Mammary microvascular endothelial cell (primary cell): ENCODE data around the gene SCAF1. TPM values are rescaled to one million over a fixed set of nuclear protein-coding genes. Genes with fewer than 3 reads are reported as not detected.

Experiments
- total RNA-seq: library from RNA; depleted of rRNA; stranded (reverse); fragments of >200 nt; gene quantifications from 2 replicates; pipeline ENCODE4 v1.2.3, GENCODE V29; 2015

SCAF1 gene, protein sequence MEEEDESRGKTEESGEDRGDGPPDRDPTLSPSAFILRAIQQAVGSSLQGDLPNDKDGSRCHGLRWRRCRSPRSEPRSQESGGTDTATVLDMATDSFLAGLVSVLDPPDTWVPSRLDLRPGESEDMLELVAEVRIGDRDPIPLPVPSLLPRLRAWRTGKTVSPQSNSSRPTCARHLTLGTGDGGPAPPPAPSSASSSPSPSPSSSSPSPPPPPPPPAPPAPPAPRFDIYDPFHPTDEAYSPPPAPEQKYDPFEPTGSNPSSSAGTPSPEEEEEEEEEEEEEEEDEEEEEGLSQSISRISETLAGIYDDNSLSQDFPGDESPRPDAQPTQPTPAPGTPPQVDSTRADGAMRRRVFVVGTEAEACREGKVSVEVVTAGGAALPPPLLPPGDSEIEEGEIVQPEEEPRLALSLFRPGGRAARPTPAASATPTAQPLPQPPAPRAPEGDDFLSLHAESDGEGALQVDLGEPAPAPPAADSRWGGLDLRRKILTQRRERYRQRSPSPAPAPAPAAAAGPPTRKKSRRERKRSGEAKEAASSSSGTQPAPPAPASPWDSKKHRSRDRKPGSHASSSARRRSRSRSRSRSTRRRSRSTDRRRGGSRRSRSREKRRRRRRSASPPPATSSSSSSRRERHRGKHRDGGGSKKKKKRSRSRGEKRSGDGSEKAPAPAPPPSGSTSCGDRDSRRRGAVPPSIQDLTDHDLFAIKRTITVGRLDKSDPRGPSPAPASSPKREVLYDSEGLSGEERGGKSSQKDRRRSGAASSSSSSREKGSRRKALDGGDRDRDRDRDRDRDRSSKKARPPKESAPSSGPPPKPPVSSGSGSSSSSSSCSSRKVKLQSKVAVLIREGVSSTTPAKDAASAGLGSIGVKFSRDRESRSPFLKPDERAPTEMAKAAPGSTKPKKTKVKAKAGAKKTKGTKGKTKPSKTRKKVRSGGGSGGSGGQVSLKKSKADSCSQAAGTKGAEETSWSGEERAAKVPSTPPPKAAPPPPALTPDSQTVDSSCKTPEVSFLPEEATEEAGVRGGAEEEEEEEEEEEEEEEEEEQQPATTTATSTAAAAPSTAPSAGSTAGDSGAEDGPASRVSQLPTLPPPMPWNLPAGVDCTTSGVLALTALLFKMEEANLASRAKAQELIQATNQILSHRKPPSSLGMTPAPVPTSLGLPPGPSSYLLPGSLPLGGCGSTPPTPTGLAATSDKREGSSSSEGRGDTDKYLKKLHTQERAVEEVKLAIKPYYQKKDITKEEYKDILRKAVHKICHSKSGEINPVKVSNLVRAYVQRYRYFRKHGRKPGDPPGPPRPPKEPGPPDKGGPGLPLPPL
- total RNA-seq = 33.2 and 36.7 TPM in 2 replicates

GRCh38 chr19:49641688-49642491 is at the start of gene SCAF1:
Gene SCAF1, plus strand, starts transcription at chr19:49642209. Its CDS starts 2,818 bp downstream, at chr19:49645027.

GRCh38 chr19:49640113-49640898 is 1.7 kb upstream of the SCAF1 start, which contains the start of gene RRAS:
Gene RRAS, minus strand, starts transcription at chr19:49640143. Its CDS starts 45 bp downstream, at chr19:49640098.

DNA sequence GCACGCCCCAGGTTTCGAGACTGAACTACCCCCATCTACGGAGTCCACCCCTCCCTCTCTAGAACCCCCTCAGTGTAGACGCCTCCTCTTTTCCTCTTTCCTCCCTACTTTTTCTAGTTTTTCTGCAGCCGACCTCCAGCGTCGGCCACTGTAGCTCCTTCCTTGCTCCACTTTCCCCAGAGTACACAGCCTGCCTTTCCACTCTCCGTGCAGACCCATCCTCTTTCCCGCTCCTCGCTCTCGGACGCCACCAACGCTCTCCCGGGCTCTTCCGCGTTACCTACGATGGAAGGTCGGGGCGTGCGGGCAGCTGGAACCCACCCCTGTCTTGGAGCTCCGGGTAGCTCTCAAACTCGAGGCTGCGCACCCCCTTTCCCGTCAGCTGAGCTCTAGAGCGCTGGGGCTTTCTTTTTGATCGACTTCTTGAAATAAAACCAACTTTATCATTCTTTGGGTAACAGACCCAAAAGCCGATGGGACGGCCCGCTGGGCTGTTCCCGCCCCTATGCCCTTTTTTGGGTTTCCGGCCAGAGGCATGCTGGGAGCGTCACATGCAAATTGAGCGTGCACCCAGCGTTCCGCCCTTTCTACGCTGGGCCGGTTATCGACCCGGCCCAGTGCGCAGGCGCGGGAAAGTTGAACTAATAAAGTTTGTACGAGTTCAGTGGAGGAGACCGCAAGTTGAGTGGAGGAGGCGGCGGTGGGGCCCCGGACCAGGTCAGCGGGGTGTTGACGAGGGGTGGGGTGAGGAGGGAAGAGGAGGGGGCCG is 23.5 kb downstream of the SCAF1 start, which contains the start of the genes BCL2L12 and IRF3:
TSS of gene BCL2L12 (plus strand) at position 583 of the 769 bp plus-strand sequence. CDS start 760 bp downstream, outside the sequence.
TSS of gene IRF3 (minus strand) at position 507 of the 769 bp plus-strand sequence. CDS start 1,019 bp downstream, outside the sequence.

GRCh38 chr19:49677231-49677900 is 35.4 kb downstream of the SCAF1 start, which contains the start of gene PRMT1:
Gene PRMT1, plus strand, starts transcription at chr19:49677271. Its CDS starts 10 bp downstream, at chr19:49677281.

DNA sequence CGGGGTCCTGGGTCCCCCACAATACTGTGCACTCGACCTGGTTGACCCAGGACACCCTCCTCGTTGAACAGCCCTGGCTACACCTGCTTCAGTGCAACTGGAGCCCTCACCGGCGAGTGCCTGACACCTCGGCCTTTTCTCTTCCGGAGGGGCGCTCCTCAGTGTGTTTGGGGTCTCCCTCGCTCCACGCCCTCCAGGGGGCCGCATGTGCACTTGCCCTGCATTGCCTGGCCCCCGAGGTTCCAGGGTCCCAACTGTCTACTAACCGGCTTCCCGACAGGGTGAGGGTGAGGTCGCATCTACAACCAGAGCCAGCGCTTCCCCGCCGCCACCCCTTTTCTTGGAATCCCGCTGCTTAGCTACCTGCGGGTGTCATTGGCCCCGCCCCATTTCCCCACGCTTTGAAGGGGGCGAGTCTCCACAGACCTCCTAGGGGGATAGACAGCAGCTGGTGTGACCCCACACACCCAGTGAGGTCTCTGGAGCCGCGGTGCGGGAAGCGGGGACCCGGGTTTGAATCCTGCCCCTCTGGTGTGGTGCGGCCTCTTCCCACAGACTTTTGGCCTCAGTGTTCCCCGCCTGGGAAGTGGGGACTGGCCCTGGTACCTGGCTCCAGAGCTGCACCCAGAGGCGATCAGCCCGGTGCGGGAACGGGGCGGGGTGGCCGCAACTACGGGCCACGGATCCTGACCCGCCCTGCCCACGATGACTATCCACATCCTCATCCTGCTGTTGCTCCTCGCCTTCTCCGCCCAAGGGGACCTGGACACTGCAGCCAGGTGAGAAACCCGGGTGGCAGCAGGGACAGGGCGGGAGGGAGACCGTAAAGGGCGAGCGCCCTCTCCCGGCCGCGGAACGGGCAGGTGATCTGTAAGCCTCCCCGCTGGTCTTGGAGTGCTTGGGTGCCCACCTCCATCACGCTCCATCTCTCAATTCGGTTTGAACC is 47.4 kb downstream of the SCAF1 start, which contains the start of gene ADM5:
TSS of gene ADM5 (plus strand) at position 462 of the 946 bp plus-strand sequence. CDS start at position 706, 244 bp downstream.

DNA sequence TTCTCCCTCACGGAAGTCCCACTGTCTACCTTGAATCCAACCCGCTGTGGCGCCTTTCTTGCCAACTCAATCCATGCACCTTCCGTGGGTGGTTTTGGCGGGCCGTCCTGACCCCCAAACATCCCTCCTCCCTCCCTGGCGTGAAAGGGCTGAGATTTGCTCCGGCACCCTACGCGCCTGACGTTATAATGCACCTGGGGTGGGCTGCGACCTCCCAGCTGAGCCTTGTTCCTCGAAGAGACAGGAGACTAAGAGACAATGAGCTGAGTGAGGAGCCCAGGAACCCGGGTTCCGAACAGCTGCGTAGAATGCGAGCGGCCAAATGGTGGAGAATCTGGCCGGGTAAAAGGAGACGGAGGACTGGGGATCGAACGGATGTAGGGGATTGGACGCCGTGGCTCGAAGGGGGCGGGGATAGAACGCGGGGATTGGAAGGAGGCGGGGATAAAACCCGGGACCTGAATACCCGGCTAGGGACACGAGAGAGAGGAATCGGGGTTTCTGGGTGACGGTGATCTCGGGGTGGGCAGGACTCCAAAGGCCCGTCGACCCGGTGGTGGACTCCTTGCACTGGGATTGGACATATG is 48.7 kb downstream of the SCAF1 start, which contains the start of gene CPT1C:
TSS of gene CPT1C (plus strand) at position 461 of the 587 bp plus-strand sequence. CDS start 1,137 bp downstream, outside the sequence.

Other genes with a start within 250 kb of the SCAF1 start
- gene PTH2, start 218.8 kb upstream of the SCAF1 start, total RNA-seq = not detected in 2 replicates
- gene GFY, start 216.8 kb upstream of the SCAF1 start, total RNA-seq = not detected in 2 replicates
- under 0.01 and 0.05 TPM in 2 replicates for gene SLC17A7, start 200.7 kb upstream of the SCAF1 start, total RNA-seq
- 82.1 and 96.8 TPM in 2 replicates for gene PIH1D1, start 190.4 kb upstream of the SCAF1 start, total RNA-seq
- gene ALDH16A1, start 189.0 kb upstream of the SCAF1 start, total RNA-seq = 51.6 and 62.2 TPM in 2 replicates
- 6.1 and 7.9 TPM in 2 replicates for gene FLT3LG, start 168.0 kb upstream of the SCAF1 start, total RNA-seq
- gene RPL13A, start 154.6 kb upstream of the SCAF1 start, total RNA-seq = 1,790 and 1,858 TPM in 2 replicates
- 3,468 and 3,616 TPM in 2 replicates for gene RPS11, start 145.8 kb upstream of the SCAF1 start, total RNA-seq
- 60.6 and 63.8 TPM in 2 replicates for gene FCGRT, start 129.5 kb upstream of the SCAF1 start, total RNA-seq
- gene RCN3, start 114.2 kb upstream of the SCAF1 start, total RNA-seq = 26.5 and 34.0 TPM in 2 replicates
- 104 and 111 TPM in 2 replicates for gene NOSIP, start 61.7 kb upstream of the SCAF1 start, total RNA-seq
- 1.1 and 3.3 TPM in 2 replicates for gene PRRG2, start 60.9 kb upstream of the SCAF1 start, total RNA-seq
- gene PRR12, start 51.0 kb upstream of the SCAF1 start, total RNA-seq = 6.5 and 8.2 TPM in 2 replicates
- 79.1 and 97.7 TPM in 2 replicates for gene RRAS, start 2.1 kb upstream of the SCAF1 start, total RNA-seq
- 46.5 and 55.2 TPM in 2 replicates for gene IRF3, start 23.6 kb downstream of the SCAF1 start, total RNA-seq
- gene BCL2L12, start 23.7 kb downstream of the SCAF1 start, total RNA-seq = 33.2 TPM in 2 replicates
- gene PRMT1, start 35.1 kb downstream of the SCAF1 start, total RNA-seq = 329 and 369 TPM in 2 replicates
- gene ADM5, start 47.4 kb downstream of the SCAF1 start, total RNA-seq = 0.33 and 0.49 TPM in 2 replicates
- 11.9 and 12.3 TPM in 2 replicates for gene CPT1C, start 48.9 kb downstream of the SCAF1 start, total RNA-seq
- gene TSKS, start 121.1 kb downstream of the SCAF1 start, total RNA-seq = 1.5 TPM in 1 of 2 replicates, not detected in the other
- 108 and 110 TPM in 2 replicates for gene AP2A1, start 124.8 kb downstream of the SCAF1 start, total RNA-seq
- 13.8 and 17.1 TPM in 2 replicates for gene FUZ, start 171.1 kb downstream of the SCAF1 start, total RNA-seq
- gene MED25, start 176.1 kb downstream of the SCAF1 start, total RNA-seq = 25.2 and 25.6 TPM in 2 replicates
- 57.6 and 64.4 TPM in 2 replicates for gene PTOV1, start 208.9 kb downstream of the SCAF1 start, total RNA-seq
- 59.5 and 63.0 TPM in 2 replicates for gene PNKP, start 225.4 kb downstream of the SCAF1 start, total RNA-seq
- 26.5 and 30.4 TPM in 2 replicates for gene AKT1S1, start 235.1 kb downstream of the SCAF1 start, total RNA-seq
- gene TBC1D17, start 235.5 kb downstream of the SCAF1 start, total RNA-seq = 18.0 and 20.2 TPM in 2 replicates